Measurements from ENCODE around the gene EXOC5.
"Not testable (repeated sequence)": the region's sequence is repeated elsewhere in the genome, so short reads cannot be mapped to it uniquely, and the experiment has no call there.

EXOC5 gene

DNA sequence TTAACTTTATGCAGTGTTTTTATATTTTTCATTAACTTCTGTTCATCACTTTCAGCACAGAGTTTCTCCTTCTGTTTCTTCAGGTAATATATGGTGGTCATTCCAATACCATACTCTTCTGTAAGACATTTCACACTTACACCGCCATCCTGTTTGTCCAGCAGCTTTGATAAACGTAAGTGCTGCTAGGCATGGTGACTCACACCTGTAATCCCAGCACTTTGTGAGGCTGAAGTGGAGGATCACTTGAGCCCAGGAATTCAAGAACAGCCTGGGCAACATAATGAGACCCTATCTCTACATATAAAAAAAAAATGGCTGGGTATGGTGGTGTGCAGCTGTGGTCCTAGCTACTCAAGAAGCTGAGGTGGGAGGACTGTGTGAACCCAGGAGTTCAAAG, 55.8 kb downstream of the EXOC5 start:
- Histone ChIP-seq H3K27me3 (ENCODE audit: control insufficient read depth in 1 of 2, insufficient read depth in 2 of 2, low read length in 2 of 2) (no peaks in the 10 kb centered on the region), H3K4me1 (ENCODE audit: control insufficient read depth, insufficient read depth, low read length) (no peaks in the 10 kb centered on the region), H3K9ac (ENCODE audit: low read length in 2 of 2) (no peak overlapping the region), H3K9me3 (ENCODE audit: control insufficient read depth in 2 of 2, low read length in 2 of 2) (no peaks in the 10 kb centered on the region), H3K36me3 (ENCODE audit: control insufficient read depth in 2 of 2, insufficient read depth in 2 of 2, low read length in 2 of 2) (peaks cover 20 to 38% of the 10 kb centered on the region in 2 donors), H3K4me3 (ENCODE audit: low read length in 2 of 2) (no peak overlapping the region), H3K27ac (ENCODE audit: low read length) (no peak overlapping the region)

DNA sequence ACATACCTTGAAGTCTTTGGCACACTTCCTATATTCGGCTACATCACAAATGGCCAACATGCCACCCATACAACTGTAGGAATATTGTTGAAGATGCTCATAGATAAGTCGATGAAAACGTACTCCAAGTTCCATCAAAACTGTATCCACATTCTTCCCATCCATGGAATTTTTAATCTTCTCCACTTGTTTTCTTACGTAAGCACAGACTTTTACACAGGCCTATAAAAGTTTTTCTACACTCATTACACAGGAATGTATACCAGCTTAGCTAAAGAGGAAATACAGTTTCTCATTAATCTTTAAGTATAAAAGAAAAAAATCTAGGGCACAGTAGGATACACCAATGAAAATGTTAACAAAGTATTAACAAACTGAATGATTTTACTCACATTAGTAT, 59.1 kb downstream of the EXOC5 start:
- H3K27ac ChIP-seq (ENCODE audit: low read length), result no peak overlapping the region
- no peaks in the 10 kb centered on the region for H3K27me3 ChIP-seq (ENCODE audit: control insufficient read depth in 1 of 2, insufficient read depth in 2 of 2, low read length in 2 of 2)
- peaks cover 9 to 24% of the 10 kb centered on the region in 2 donors for H3K36me3 ChIP-seq (ENCODE audit: control insufficient read depth in 2 of 2, insufficient read depth in 2 of 2, low read length in 2 of 2)
- no peak overlapping the region for H3K9ac ChIP-seq (ENCODE audit: low read length in 2 of 2)
- no peaks in the 10 kb centered on the region for H3K4me1 ChIP-seq (ENCODE audit: control insufficient read depth, insufficient read depth, low read length)
- H3K4me3 ChIP-seq (ENCODE audit: low read length in 2 of 2), result no peak overlapping the region
- H3K9me3 ChIP-seq (ENCODE audit: control insufficient read depth in 2 of 2, low read length in 2 of 2), result no peaks in the 10 kb centered on the region

DNA sequence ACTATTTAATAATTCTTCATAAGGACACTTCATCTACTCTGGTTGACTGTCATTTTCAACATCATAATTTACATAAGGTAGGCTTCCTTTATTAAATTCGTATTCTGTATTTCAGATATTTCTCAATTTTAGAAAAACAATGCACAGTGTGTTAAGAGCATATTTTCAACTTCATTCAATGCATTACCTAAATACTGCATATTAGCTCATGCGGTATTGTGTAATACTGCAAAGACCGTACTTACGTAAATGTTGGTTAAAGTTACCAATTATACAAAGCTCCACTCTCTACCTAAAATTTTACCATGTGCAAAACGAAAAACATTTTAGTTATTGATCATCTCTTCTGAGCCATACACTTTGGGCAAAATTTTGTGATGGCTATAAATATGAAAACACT, 62.8 kb downstream of the EXOC5 start:
- Histone ChIP-seq H3K9ac (ENCODE audit: low read length in 2 of 2) (no peak overlapping the region), H3K4me3 (ENCODE audit: low read length in 2 of 2) (no peak overlapping the region), H3K27ac (ENCODE audit: low read length) (no peak overlapping the region), H3K36me3 (ENCODE audit: control insufficient read depth in 2 of 2, insufficient read depth in 2 of 2, low read length in 2 of 2) (peaks cover 0 to 9% of the 10 kb centered on the region in 2 donors), H3K9me3 (ENCODE audit: control insufficient read depth in 2 of 2, low read length in 2 of 2) (no peaks in the 10 kb centered on the region), H3K27me3 (ENCODE audit: control insufficient read depth in 1 of 2, insufficient read depth in 2 of 2, low read length in 2 of 2) (no peaks in the 10 kb centered on the region), H3K4me1 (ENCODE audit: control insufficient read depth, insufficient read depth, low read length) (no peaks in the 10 kb centered on the region)

DNA sequence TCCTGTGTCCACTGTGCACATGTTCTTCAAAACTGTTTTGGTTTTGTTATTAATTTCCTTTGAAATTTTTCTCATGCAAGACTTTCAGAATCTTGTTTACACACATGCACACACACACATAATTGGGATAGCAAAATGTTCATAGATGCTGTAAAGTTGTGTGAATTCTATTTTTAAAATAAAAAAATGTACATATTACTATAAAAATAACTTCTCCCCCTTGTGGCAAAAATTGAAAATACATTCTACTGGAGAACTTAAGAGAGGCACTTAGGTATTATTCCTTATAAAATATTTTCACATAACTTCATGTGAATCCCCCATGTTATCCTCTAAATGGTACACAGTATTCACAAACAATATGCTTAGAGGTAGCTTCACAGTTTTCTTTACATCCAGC, 66.0 kb downstream of the EXOC5 start:
- H3K27ac ChIP-seq (ENCODE audit: low read length); H3K9ac ChIP-seq (ENCODE audit: low read length in 2 of 2); H3K4me1 ChIP-seq (ENCODE audit: control insufficient read depth, insufficient read depth, low read length); H3K4me3 ChIP-seq (ENCODE audit: low read length in 2 of 2); H3K36me3 ChIP-seq (ENCODE audit: control insufficient read depth in 2 of 2, insufficient read depth in 2 of 2, low read length in 2 of 2); H3K9me3 ChIP-seq (ENCODE audit: control insufficient read depth in 2 of 2, low read length in 2 of 2); H3K27me3 ChIP-seq (ENCODE audit: control insufficient read depth in 1 of 2, insufficient read depth in 2 of 2, low read length in 2 of 2): not testable (repeated sequence)

DNA sequence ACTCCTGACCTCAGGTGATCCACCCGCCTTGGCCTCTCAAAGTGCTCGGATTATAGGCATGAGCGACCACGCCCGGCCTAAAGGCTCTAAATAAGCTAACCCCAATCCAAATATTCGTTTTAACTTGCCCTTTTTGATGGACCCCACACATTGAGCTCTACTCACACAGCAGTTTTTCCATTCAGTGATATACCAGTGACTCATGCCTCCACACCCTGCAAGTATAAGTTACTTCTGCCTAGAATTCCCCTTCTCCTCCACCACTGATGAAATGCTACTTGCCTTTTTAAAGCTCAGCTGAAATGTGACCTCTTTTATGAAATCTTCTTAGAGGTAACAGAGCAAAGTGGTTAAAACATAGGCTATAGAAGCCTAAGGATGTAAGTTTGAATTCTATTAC, 68.8 kb downstream of the EXOC5 start:
- Histone ChIP-seq H3K4me3 (ENCODE audit: low read length in 2 of 2) (no peak overlapping the region), H3K27ac (ENCODE audit: low read length) (no peak overlapping the region), H3K36me3 (ENCODE audit: control insufficient read depth in 2 of 2, insufficient read depth in 2 of 2, low read length in 2 of 2) (no peaks in the 10 kb centered on the region), H3K4me1 (ENCODE audit: control insufficient read depth, insufficient read depth, low read length) (no peaks in the 10 kb centered on the region), H3K9me3 (ENCODE audit: control insufficient read depth in 2 of 2, low read length in 2 of 2) (no peaks in the 10 kb centered on the region), H3K27me3 (ENCODE audit: control insufficient read depth in 1 of 2, insufficient read depth in 2 of 2, low read length in 2 of 2) (no peaks in the 10 kb centered on the region), H3K9ac (ENCODE audit: low read length in 2 of 2) (no peak overlapping the region)

DNA sequence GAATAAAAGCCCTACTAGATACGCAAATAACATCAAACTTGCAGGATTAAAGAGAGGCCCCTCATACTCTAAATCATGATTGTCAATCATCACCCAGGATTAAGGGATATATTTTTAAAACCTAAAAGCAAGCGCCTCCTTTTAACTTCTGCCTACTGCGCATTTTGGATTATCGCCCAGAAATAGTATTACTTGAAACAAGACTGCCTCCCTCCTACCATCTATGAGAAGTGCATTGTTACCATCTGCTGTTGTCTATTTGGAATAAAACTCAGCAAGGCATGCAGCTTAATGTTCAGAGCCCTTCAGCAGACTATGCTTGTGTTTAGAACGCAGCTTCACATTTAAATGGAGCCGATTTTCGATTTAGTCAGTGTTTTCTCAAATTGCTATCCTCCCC, 79.6 kb downstream of the EXOC5 start:
- Histone ChIP-seq H3K9me3 (ENCODE audit: control insufficient read depth in 2 of 2, low read length in 2 of 2) (no peaks in the 10 kb centered on the region), H3K9ac (ENCODE audit: low read length in 2 of 2) (no peak overlapping the region), H3K27me3 (ENCODE audit: control insufficient read depth in 1 of 2, insufficient read depth in 2 of 2, low read length in 2 of 2) (no peaks in the 10 kb centered on the region), H3K27ac (ENCODE audit: low read length) (no peak overlapping the region), H3K4me1 (ENCODE audit: control insufficient read depth, insufficient read depth, low read length) (no peaks in the 10 kb centered on the region), H3K4me3 (ENCODE audit: low read length in 2 of 2) (no peak overlapping the region), H3K36me3 (ENCODE audit: control insufficient read depth in 2 of 2, insufficient read depth in 2 of 2, low read length in 2 of 2) (no peaks in the 10 kb centered on the region)

DNA sequence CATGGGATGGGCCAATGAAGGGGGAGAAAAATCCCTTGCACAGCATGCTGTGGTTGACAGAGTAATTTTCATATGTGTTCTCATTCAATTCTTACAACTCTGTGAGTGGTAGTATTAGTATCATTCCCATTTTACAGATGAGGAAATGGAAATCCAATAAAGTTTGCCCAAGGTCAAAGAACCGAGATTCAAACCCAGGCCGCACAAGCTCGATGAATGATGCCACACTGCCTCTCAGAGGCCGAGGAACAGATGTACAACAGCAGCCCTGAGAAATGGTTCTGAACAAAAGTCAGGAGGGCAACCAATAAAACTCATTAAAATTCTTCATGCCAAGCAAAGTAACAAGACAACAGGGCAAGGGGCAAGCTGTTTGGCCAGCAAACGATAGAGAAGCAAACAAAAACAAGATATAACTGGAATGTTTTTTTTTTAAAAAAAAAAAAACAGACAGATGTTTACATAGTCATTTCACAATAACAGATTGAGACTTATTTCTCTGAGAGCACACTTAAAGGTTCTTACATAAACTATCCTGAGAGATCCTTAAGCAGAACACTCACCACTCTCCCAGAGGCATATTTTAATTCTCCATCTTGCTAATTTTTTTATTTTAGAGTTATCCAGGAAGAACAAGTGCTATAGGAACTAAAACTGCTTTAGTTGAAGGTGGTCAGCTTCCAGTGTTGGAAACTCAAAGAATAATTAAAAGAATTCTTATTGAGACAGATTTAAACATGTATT, 85.8 kb downstream of the EXOC5 start:
- Histone ChIP-seq H3K9ac (ENCODE audit: low read length in 2 of 2) (no peak overlapping the region), H3K4me3 (ENCODE audit: low read length in 2 of 2) (no peak overlapping the region), H3K9me3 (ENCODE audit: control insufficient read depth in 2 of 2, low read length in 2 of 2) (no peaks in the 10 kb centered on the region), H3K27ac (ENCODE audit: low read length) (no peak overlapping the region), H3K4me1 (ENCODE audit: control insufficient read depth, insufficient read depth, low read length) (no peaks in the 10 kb centered on the region), H3K36me3 (ENCODE audit: control insufficient read depth in 2 of 2, insufficient read depth in 2 of 2, low read length in 2 of 2) (no peaks in the 10 kb centered on the region), H3K27me3 (ENCODE audit: control insufficient read depth in 1 of 2, insufficient read depth in 2 of 2, low read length in 2 of 2) (no peaks in the 10 kb centered on the region)

DNA sequence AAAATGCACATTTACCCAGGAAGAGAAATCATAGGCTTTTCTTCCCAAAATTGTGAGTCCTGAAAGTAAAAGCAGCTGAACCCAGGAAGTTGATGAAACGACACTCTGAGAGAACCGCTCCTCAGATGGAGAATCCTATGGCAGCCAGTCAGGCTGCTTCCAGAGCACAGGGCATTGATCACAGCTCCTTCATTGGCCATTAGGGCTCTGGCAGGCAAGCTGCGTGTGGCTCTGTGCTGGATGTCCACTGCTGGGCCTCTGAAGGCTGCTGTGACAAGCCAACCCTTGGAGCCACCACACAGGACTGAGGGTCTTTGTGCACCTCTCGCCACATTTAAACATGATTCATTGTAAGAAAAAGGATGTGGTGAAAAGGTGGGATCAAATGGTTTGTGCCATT, 89.4 kb downstream of the EXOC5 start:
- Histone ChIP-seq H3K9me3 (ENCODE audit: control insufficient read depth in 2 of 2, low read length in 2 of 2) (no peaks in the 10 kb centered on the region), H3K4me3 (ENCODE audit: low read length in 2 of 2) (no peak overlapping the region), H3K27me3 (ENCODE audit: control insufficient read depth in 1 of 2, insufficient read depth in 2 of 2, low read length in 2 of 2) (no peaks in the 10 kb centered on the region)

DNA sequence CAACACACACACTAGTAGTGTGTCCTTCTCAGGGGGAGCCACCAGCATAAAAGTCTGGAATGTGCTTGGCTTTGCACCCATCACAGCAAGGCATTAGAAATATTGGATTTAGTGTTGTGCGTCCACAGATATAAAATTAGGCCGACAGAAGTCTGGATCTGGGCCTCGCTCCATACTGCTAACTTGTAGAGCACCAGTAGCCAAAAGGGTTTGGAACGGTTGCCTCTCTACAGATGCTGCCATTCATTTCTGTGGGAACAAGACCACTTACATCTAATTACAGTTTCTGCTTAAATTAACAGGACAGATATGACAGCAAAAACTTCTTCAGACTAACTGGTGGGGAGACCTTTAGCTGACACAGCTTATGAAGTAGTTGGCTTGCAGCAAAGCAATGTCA, 94.2 kb downstream of the EXOC5 start:
- H3K36me3 ChIP-seq (ENCODE audit: control insufficient read depth in 2 of 2, insufficient read depth in 2 of 2, low read length in 2 of 2), result no peaks in the 10 kb centered on the region
- no peak overlapping the region for H3K9ac ChIP-seq (ENCODE audit: low read length in 2 of 2)
- H3K27ac ChIP-seq (ENCODE audit: low read length), result no peak overlapping the region
- no peaks in the 10 kb centered on the region for H3K9me3 ChIP-seq (ENCODE audit: control insufficient read depth in 2 of 2, low read length in 2 of 2)
- H3K27me3 ChIP-seq (ENCODE audit: control insufficient read depth in 1 of 2, insufficient read depth in 2 of 2, low read length in 2 of 2), result no peaks in the 10 kb centered on the region
- H3K4me1 ChIP-seq (ENCODE audit: control insufficient read depth, insufficient read depth, low read length), result no peaks in the 10 kb centered on the region
- no peak overlapping the region for H3K4me3 ChIP-seq (ENCODE audit: low read length in 2 of 2)

More for the DNA sequence above, 89.4 kb downstream of the EXOC5 start:
- Histone ChIP-seq H3K4me1 (ENCODE audit: control insufficient read depth, insufficient read depth, low read length) (no peaks in the 10 kb centered on the region), H3K27ac (ENCODE audit: low read length) (no peak overlapping the region), H3K9ac (ENCODE audit: low read length in 2 of 2) (no peak overlapping the region), H3K36me3 (ENCODE audit: control insufficient read depth in 2 of 2, insufficient read depth in 2 of 2, low read length in 2 of 2) (no peaks in the 10 kb centered on the region)

DNA sequence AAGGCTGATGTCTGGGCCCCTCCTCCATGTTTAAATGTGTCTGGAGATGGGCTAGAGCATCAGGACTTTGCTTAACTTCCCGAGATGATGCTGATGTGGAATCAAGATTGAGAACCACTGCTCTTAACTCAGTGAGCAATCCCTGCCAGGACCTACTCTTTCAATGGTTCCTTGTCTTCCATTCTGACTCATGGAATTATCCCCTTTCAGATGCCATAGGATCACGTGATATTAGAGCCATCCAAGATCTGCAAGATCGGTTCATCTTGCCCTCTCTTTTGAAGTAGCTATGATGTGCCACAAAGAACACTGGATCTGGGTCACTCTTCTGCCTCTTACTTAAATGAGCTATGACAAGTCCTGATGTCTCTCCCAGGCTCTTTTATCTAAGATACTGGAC, 96.8 kb downstream of the EXOC5 start:
- no peak overlapping the region for H3K4me3 ChIP-seq (ENCODE audit: low read length in 2 of 2)
- H3K27ac ChIP-seq (ENCODE audit: low read length), result no peak overlapping the region
- H3K27me3 ChIP-seq (ENCODE audit: control insufficient read depth in 1 of 2, insufficient read depth in 2 of 2, low read length in 2 of 2), result no peaks in the 10 kb centered on the region
- no peaks in the 10 kb centered on the region for H3K36me3 ChIP-seq (ENCODE audit: control insufficient read depth in 2 of 2, insufficient read depth in 2 of 2, low read length in 2 of 2)
- H3K4me1 ChIP-seq (ENCODE audit: control insufficient read depth, insufficient read depth, low read length), result no peaks in the 10 kb centered on the region
- no peak overlapping the region for H3K9ac ChIP-seq (ENCODE audit: low read length in 2 of 2)
- H3K9me3 ChIP-seq (ENCODE audit: control insufficient read depth in 2 of 2, low read length in 2 of 2), result no peaks in the 10 kb centered on the region

DNA sequence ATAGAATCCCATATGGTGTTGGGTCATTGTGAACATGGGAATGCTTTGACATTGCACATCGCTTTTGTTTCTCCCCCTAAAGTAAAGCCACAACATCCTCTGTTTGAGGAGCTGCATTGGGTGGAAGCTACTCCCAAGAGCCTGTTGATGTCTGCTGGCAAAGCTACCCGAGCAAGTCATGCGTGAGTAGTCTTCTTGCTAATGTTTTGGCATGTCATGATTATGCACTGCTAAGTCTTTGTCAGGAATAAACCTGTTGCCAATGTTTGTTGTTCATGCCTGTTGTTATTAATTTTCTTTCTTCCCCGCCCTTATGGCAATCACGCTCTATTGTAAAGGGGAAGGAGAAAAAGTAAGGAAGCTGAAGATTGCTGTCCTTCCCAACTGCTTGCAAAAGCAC, 97.3 kb downstream of the EXOC5 start:
- no peak overlapping the region for H3K27ac ChIP-seq (ENCODE audit: low read length)
- H3K36me3 ChIP-seq (ENCODE audit: control insufficient read depth in 2 of 2, insufficient read depth in 2 of 2, low read length in 2 of 2), result no peaks in the 10 kb centered on the region
- no peaks in the 10 kb centered on the region for H3K4me1 ChIP-seq (ENCODE audit: control insufficient read depth, insufficient read depth, low read length)
- H3K27me3 ChIP-seq (ENCODE audit: control insufficient read depth in 1 of 2, insufficient read depth in 2 of 2, low read length in 2 of 2), result no peaks in the 10 kb centered on the region
- H3K9ac ChIP-seq (ENCODE audit: low read length in 2 of 2), result no peak overlapping the region
- H3K9me3 ChIP-seq (ENCODE audit: control insufficient read depth in 2 of 2, low read length in 2 of 2), result no peaks in the 10 kb centered on the region
- H3K4me3 ChIP-seq (ENCODE audit: low read length in 2 of 2), result no peak overlapping the region
